ENCODE results near the gene FSTL4.

Gene FSTL4

GRCh38 chr5:133474851-133475590, 137.3 kb downstream of the FSTL4 start:
- DNase-seq, result no peak

GRCh38 chr5:133473291-133473690, 139.1 kb downstream of the FSTL4 start:
- no peak for DNase-seq

- DNase-seq, result no peak
Observed at GRCh38 chr5:133472829-133473228, 139.5 kb downstream of the FSTL4 start.

- DNase-seq, result no peak
Observed at GRCh38 chr5:133471699-133472098, 140.6 kb downstream of the FSTL4 start.

GRCh38 chr5:133470841-133471240, 141.5 kb downstream of the FSTL4 start:
- no peak for DNase-seq

GRCh38 chr5:133469846-133470245, 142.5 kb downstream of the FSTL4 start:
- no peak for DNase-seq

- DNase-seq, result no peak
Observed at GRCh38 chr5:133469252-133469651, 143.1 kb downstream of the FSTL4 start.

GRCh38 chr5:133468596-133468995, 143.7 kb downstream of the FSTL4 start:
- DNase-seq, result no peak

GRCh38 chr5:133467826-133468463, 144.4 kb downstream of the FSTL4 start:
- no peak for DNase-seq

- DNase-seq, result peak; percentile 31
Observed at GRCh38 chr5:133467335-133467779, 145.0 kb downstream of the FSTL4 start.

GRCh38 chr5:133466556-133467334, 145.6 kb downstream of the FSTL4 start:
- DNase-seq, result no peak

- no peak for DNase-seq
Observed at GRCh38 chr5:133464013-133464412, 148.3 kb downstream of the FSTL4 start.

- DNase-seq, result no peak
Observed at GRCh38 chr5:133461796-133462516, 150.4 kb downstream of the FSTL4 start.

GRCh38 chr5:133460172-133460758, 152.1 kb downstream of the FSTL4 start:
- peak; percentile 16 for DNase-seq

GRCh38 chr5:133459474-133460160, 152.7 kb downstream of the FSTL4 start:
- DNase-seq, result no peak

- DNase-seq, result no peak
Observed at GRCh38 chr5:133458435-133458834, 153.9 kb downstream of the FSTL4 start.

- no peak for DNase-seq
Observed at GRCh38 chr5:133457439-133458355, 154.6 kb downstream of the FSTL4 start.

- DNase-seq, result no peak
Observed at GRCh38 chr5:133456933-133457402, 155.4 kb downstream of the FSTL4 start.

GRCh38 chr5:133455676-133456075, 156.7 kb downstream of the FSTL4 start:
- no peak for DNase-seq

- DNase-seq, result no peak
Observed at GRCh38 chr5:133454442-133454841, 157.9 kb downstream of the FSTL4 start.

GRCh38 chr5:133453831-133454230, 158.5 kb downstream of the FSTL4 start:
- no peak for DNase-seq

Data from CD4-positive, alpha-beta T cell treated with Interleukin-10 for 1 hour (primary cell).